HEK293 (cell line): ENCODE measurements around the gene ACKR3.

Experiments used
- CTCF ChIA-PET: fragments of 350-600 bp; formaldehyde crosslinking; extraction: SDS; loops from one replicate; lab custom pipeline; 2021; ENCODE audit warnings: antibody characterized with exemption; lab: Yijun Ruan, JAX
- POLR2A ChIA-PET: fragments of 300-600 bp; formaldehyde crosslinking; extraction: SDS; loops from one replicate; lab custom pipeline; 2020; ENCODE audit warnings: antibody characterized with exemption, inconsistent platforms; lab: Yijun Ruan, JAX
- H3K27ac ChIP-seq: fragments of 200-500 bp; sonication (Bioruptor generic); 2 replicates; pipeline ENCODE4 v1.5.1; 2014; ENCODE audit warnings: low read depth, low read length, control low read depth, inconsistent platforms; ENCODE audit errors: extremely low read depth
- H3K36me3 ChIP-seq, 2 experiments: fragments of 200-500 bp in 1 of 2; sonication (Bioruptor generic) in 1 of 2; 1 replicate in 1 of 2; 2 replicates in 1 of 2; pipeline ENCODE4 v1.5.1; 2014 to 2017; ENCODE audit warnings: inconsistent platforms in 2 of 2, low read length in 2 of 2; ENCODE audit not compliant: control insufficient read depth in 2 of 2, insufficient read depth in 1 of 2
- H3K4me1 ChIP-seq: fragments of 200-500 bp; sonication (Bioruptor generic); 2 replicates; pipeline ENCODE4 v1.5.1; 2014; ENCODE audit warnings: mild to moderate bottlenecking, low read length, inconsistent platforms; ENCODE audit not compliant: control insufficient read depth, insufficient read depth
- H3K4me3 ChIP-seq: 2 replicates; pipeline ENCODE4 v1.5.1; 2011; ENCODE audit warnings: low read depth, mild to moderate bottlenecking, control low read depth, low read length, moderate library complexity
- H3K9me3 ChIP-seq: fragments of 200-500 bp; sonication (Bioruptor generic); 2 replicates; pipeline ENCODE4 v1.5.1; 2014; ENCODE audit warnings: low read depth, low read length, inconsistent platforms; ENCODE audit not compliant: control insufficient read depth, insufficient read depth
- GLIS2 ChIP-seq: fragments of 450-650 bp; formaldehyde crosslinking; IDR thresholded peaks from 2 replicates; pipeline ENCODE4 v1.5.1; 2016; ENCODE audit warnings: missing biosample characterization, missing genetic modification characterization
- KLF16 ChIP-seq: fragments of 450-650 bp; formaldehyde crosslinking; IDR thresholded peaks from 2 replicates; pipeline ENCODE4 v1.5.1; 2017; ENCODE audit warnings: missing biosample characterization, missing genetic modification characterization
- ZFP3 ChIP-seq: fragments of 450-650 bp; formaldehyde crosslinking; IDR thresholded peaks from 2 replicates; pipeline ENCODE4 v1.5.1; 2016; ENCODE audit warnings: low read depth, missing biosample characterization, missing genetic modification characterization
- ZNF146 ChIP-seq: fragments of 450-650 bp; formaldehyde crosslinking; IDR thresholded peaks from 2 replicates; pipeline ENCODE4 v1.5.1; 2016; ENCODE audit warnings: missing biosample characterization, missing genetic modification characterization
- ZNF239 ChIP-seq: fragments of 450-650 bp; formaldehyde crosslinking; IDR thresholded peaks from 2 replicates; pipeline ENCODE4 v1.5.1; 2016; ENCODE audit warnings: missing biosample characterization, missing genetic modification characterization
- ZNF473 ChIP-seq: fragments of 450-650 bp; formaldehyde crosslinking; IDR thresholded peaks from 2 replicates; pipeline ENCODE4 v1.5.1; 2017; ENCODE audit warnings: missing biosample characterization, missing genetic modification characterization
- ZNF501 ChIP-seq: fragments of 450-650 bp; formaldehyde crosslinking; IDR thresholded peaks from 2 replicates; pipeline ENCODE4 v1.5.1; 2016; ENCODE audit warnings: missing biosample characterization, missing genetic modification characterization
- ZNF521 ChIP-seq: fragments of 450-650 bp; formaldehyde crosslinking; IDR thresholded peaks from 2 replicates; pipeline ENCODE4 v1.5.1; 2017; ENCODE audit warnings: missing biosample characterization, mild to moderate bottlenecking, missing genetic modification characterization
- ZNF654 ChIP-seq: fragments of 450-650 bp; formaldehyde crosslinking; IDR thresholded peaks from 2 replicates; pipeline ENCODE4 v1.5.1; 2016; ENCODE audit warnings: low read depth, missing biosample characterization, missing genetic modification characterization
- ZNF658 ChIP-seq: fragments of 450-650 bp; formaldehyde crosslinking; IDR thresholded peaks from 2 replicates; pipeline ENCODE4; 2016; ENCODE audit warnings: missing biosample characterization, missing genetic modification characterization
- ZNF701 ChIP-seq: fragments of 450-650 bp; formaldehyde crosslinking; IDR thresholded peaks from 2 replicates; pipeline ENCODE4 v1.5.1; 2016; ENCODE audit warnings: missing biosample characterization, missing genetic modification characterization
- TF ChIP-seq, protein P1 (sequence below): fragments of 450-650 bp; formaldehyde crosslinking; IDR thresholded peaks from 2 replicates; pipeline ENCODE4; 2016; ENCODE audit warnings: missing biosample characterization, missing genetic modification characterization
- TF ChIP-seq, protein P2 (sequence below): fragments of 450-650 bp; formaldehyde crosslinking; IDR thresholded peaks from 2 replicates; pipeline ENCODE4 v1.5.1; 2016; ENCODE audit warnings: missing biosample characterization, missing genetic modification characterization
- TF ChIP-seq, protein P3 (sequence below): fragments of 450-650 bp; formaldehyde crosslinking; IDR thresholded peaks from 2 replicates; pipeline ENCODE4 v1.5.1; 2016; ENCODE audit warnings: missing biosample characterization, missing genetic modification characterization
- TF ChIP-seq, protein P4 (sequence below): fragments of 450-650 bp; formaldehyde crosslinking; IDR thresholded peaks from 2 replicates; pipeline ENCODE4 v1.5.1; 2016; ENCODE audit warnings: missing biosample characterization, missing genetic modification characterization
- TF ChIP-seq, protein P5 (sequence below): fragments of 450-650 bp; formaldehyde crosslinking; IDR thresholded peaks from 2 replicates; pipeline ENCODE4 v1.5.1; 2016; ENCODE audit warnings: missing biosample characterization, missing genetic modification characterization
- TF ChIP-seq, protein P6 (sequence below): fragments of 450-650 bp; IDR thresholded peaks from 2 replicates; pipeline ENCODE4 v1.5.1; 2018; ENCODE audit warnings: missing biosample characterization, mild to moderate bottlenecking, missing genetic modification characterization

Gene ACKR3

DNA sequence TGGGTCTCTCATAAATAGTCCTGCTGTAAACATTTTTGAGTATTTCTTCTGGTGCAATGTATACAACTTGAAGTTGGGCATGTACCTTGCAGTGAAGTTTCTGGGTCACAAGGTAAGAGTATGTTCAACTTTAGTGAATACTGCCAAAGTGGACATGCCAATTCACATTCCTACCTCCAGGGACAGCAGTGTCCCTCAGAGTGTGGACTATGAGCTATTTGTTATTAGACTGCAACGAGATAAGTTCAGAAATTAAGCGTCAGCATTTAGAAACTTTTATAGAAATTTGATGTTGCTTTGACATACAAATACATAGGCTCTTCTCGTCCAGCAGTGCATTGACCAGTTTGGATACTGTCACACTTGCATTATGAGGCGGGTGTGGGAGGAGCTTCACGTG, 7.2 kb upstream of the ACKR3 start:
- H3K4me3 ChIP-seq: no peak overlapping the region
- ChIA-PET POLR2A (no interaction called here), CTCF (interaction anchor here (0.6 to 0.9 kb wide), 6 partner anchors 9 to 474 kb away, joined by 3 to 6 read pairs (median 3); no protein-coding TSS in a partner anchor)
- H3K9me3 ChIP-seq: no peaks in the 10 kb centered on the region
- no peaks in the 10 kb centered on the region for H3K4me1 ChIP-seq
- H3K27ac ChIP-seq: no peak overlapping the region
- H3K36me3 ChIP-seq: no peaks in the 10 kb centered on the region
- TF ChIP-seq, protein P1, sequence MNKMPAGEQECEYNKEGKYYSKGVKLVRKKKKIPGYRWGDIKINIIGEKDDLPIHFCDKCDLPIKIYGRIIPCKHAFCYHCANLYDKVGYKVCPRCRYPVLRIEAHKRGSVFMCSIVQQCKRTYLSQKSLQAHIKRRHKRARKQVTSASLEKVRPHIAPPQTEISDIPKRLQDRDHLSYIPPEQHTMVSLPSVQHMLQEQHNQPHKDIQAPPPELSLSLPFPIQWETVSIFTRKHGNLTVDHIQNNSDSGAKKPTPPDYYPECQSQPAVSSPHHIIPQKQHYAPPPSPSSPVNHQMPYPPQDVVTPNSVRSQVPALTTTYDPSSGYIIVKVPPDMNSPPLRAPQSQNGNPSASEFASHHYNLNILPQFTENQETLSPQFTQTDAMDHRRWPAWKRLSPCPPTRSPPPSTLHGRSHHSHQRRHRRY (tag by site-specific recombination): no peak
- TF ChIP-seq, all 188 proteins: peak for 0

DNA sequence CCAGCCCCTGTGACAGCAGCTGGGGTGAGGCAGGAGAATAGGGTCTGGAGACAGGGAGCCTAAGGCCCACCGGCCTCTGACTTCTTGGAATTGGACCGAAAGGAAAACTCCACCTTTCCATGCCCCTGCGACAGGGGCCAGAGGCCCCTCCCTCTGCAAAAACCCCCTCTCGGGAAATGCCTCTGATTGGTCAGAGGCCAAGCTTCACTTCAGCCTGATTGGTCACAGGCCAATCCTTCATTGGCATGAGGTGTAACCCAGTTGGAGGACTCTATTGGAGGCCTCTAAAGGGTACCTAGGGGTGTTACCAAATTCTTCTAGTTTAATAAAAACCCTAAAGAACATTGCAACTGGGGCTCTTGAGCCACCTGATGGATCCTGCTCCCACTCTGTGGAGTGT, 5.7 kb upstream of the ACKR3 start:
- no peak overlapping the region for H3K27ac ChIP-seq
- no peaks in the 10 kb centered on the region for H3K36me3 ChIP-seq
- TF ChIP-seq GLIS2 (tag by site-specific recombination): no peak
- TF ChIP-seq KLF16: no peak
- no peak for TF ChIP-seq ZNF501 (tag by site-specific recombination)
- TF ChIP-seq, protein P2, sequence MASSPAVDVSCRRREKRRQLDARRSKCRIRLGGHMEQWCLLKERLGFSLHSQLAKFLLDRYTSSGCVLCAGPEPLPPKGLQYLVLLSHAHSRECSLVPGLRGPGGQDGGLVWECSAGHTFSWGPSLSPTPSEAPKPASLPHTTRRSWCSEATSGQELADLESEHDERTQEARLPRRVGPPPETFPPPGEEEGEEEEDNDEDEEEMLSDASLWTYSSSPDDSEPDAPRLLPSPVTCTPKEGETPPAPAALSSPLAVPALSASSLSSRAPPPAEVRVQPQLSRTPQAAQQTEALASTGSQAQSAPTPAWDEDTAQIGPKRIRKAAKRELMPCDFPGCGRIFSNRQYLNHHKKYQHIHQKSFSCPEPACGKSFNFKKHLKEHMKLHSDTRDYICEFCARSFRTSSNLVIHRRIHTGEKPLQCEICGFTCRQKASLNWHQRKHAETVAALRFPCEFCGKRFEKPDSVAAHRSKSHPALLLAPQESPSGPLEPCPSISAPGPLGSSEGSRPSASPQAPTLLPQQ (tag by site-specific recombination): no peak
- no peak for TF ChIP-seq ZNF701 (tag by site-specific recombination)
- TF ChIP-seq ZNF654 (tag by site-specific recombination): no peak
- TF ChIP-seq, protein P3, sequence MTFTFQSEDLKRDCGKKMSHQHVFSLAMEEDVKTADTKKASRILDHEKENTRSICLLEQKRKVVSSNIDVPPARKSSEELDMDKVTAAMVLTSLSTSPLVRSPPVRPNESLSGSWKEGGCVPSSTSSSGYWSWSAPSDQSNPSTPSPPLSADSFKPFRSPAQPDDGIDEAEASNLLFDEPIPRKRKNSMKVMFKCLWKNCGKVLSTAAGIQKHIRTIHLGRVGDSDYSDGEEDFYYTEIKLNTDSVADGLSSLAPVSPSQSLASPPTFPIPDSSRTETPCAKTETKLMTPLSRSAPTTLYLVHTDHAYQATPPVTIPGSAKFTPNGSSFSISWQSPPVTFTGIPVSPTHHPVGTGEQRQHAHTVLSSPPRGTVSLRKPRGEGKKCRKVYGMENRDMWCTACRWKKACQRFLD: no peak
- no peak for TF ChIP-seq ZNF473
- TF ChIP-seq ZNF146: no peak
- no peak for TF ChIP-seq ZNF658 (tag by site-specific recombination)
- TF ChIP-seq, protein P4, sequence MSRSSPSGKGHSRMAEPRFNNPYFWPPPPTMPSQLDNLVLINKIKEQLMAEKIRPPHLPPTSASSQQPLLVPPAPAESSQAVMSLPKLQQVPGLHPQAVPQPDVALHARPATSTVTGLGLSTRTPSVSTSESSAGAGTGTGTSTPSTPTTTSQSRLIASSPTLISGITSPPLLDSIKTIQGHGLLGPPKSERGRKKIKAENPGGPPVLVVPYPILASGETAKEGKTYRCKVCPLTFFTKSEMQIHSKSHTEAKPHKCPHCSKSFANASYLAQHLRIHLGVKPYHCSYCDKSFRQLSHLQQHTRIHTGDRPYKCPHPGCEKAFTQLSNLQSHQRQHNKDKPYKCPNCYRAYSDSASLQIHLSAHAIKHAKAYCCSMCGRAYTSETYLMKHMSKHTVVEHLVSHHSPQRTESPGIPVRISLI: no peak
- TF ChIP-seq, protein P5, sequence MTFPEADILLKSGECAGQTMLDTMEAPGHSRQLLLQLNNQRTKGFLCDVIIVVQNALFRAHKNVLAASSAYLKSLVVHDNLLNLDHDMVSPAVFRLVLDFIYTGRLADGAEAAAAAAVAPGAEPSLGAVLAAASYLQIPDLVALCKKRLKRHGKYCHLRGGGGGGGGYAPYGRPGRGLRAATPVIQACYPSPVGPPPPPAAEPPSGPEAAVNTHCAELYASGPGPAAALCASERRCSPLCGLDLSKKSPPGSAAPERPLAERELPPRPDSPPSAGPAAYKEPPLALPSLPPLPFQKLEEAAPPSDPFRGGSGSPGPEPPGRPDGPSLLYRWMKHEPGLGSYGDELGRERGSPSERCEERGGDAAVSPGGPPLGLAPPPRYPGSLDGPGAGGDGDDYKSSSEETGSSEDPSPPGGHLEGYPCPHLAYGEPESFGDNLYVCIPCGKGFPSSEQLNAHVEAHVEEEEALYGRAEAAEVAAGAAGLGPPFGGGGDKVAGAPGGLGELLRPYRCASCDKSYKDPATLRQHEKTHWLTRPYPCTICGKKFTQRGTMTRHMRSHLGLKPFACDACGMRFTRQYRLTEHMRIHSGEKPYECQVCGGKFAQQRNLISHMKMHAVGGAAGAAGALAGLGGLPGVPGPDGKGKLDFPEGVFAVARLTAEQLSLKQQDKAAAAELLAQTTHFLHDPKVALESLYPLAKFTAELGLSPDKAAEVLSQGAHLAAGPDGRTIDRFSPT (tag by site-specific recombination): no peak
- no peak for TF ChIP-seq ZNF521 (tag by site-specific recombination)
- TF ChIP-seq ZNF239 (tag by site-specific recombination): no peak
- TF ChIP-seq ZFP3 (tag by site-specific recombination): no peak
- TF ChIP-seq, protein P6, sequence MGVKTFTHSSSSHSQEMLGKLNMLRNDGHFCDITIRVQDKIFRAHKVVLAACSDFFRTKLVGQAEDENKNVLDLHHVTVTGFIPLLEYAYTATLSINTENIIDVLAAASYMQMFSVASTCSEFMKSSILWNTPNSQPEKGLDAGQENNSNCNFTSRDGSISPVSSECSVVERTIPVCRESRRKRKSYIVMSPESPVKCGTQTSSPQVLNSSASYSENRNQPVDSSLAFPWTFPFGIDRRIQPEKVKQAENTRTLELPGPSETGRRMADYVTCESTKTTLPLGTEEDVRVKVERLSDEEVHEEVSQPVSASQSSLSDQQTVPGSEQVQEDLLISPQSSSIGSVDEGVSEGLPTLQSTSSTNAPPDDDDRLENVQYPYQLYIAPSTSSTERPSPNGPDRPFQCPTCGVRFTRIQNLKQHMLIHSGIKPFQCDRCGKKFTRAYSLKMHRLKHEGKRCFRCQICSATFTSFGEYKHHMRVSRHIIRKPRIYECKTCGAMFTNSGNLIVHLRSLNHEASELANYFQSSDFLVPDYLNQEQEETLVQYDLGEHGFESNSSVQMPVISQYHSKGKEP (tag by site-specific recombination): no peak
- TF ChIP-seq, all 188 proteins: peak for 0
- no peaks in the 10 kb centered on the region for H3K9me3 ChIP-seq
- H3K4me3 ChIP-seq: no peak overlapping the region
- POLR2A ChIA-PET: no interaction called here
- CTCF ChIA-PET: interaction anchor here (0.6 kb wide), 1 partner anchor 49 kb away, joined by 3 read pairs; no protein-coding TSS in a partner anchor
- no peaks in the 10 kb centered on the region for H3K4me1 ChIP-seq
